NCI-H2196 treated with DMSO at 0.1 percent for 48 hours (cell line): ENCODE measurements around the gene ZMYND15.
A peak's percentile ranks its signal among the peaks of the same experiment; 100 is the strongest.

ENCODE experiments used
- DNase-seq: peaks from one replicate; lab custom pipeline; 2025; ENCODE audit not compliant: unreplicated experiment; lab: John Stamatoyannopoulos, UW

The ZMYND15 gene

GRCh38 chr17:4785311-4786105 is 45.9 kb downstream of the ZMYND15 start:
- no peak for DNase-seq

GRCh38 chr17:4786106-4786511 is 46.5 kb downstream of the ZMYND15 start, which contains the start of gene VMO1:
Gene VMO1 (minus strand): TSS chr17:4786364. CDS start chr17:4786352, 12 bp downstream.
- no peak for DNase-seq

GRCh38 chr17:4786516-4786915 is 46.9 kb downstream of the ZMYND15 start:
- DNase-seq: no peak

- no peak for DNase-seq
Measured at GRCh38 chr17:4788159-4788806, 48.6 kb downstream of the ZMYND15 start.

- DNase-seq: no peak
Measured at GRCh38 chr17:4788807-4789700, 49.4 kb downstream of the ZMYND15 start, which contains the start of gene GLTPD2. Gene GLTPD2 (plus strand): TSS chr17:4788964. CDS start chr17:4789012, 48 bp downstream.

GRCh38 chr17:4789701-4789950 is 50.0 kb downstream of the ZMYND15 start:
- DNase-seq: no peak

- DNase-seq: peak; percentile 34
Measured at GRCh38 chr17:4789951-4790704, 50.5 kb downstream of the ZMYND15 start.

GRCh38 chr17:4790705-4791088 is 51.1 kb downstream of the ZMYND15 start:
- no peak for DNase-seq

- no peak for DNase-seq
Measured at GRCh38 chr17:4795168-4795567, 55.5 kb downstream of the ZMYND15 start.
